ENCODE measurements around the gene SYCN.

Gene SYCN

DNA sequence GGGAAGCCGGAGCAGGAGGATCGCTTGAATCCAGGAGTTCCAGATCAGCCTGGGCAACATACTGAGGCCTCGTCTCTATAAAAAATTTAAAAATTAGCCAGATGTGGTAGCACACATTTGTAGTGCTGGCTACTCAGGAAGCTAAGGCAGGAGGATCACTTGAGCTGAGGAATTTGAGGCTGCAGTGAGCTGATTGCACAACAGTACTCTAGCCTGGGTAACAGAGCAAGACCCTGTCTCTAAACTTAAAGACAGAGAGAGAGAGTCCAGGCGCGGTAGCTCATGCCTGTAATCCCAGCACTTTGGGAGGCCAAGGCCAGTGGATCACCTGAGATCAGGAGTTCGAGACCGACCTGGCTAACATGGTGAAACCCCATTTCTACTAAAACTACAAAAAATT lies 36.4 kb upstream of the SYCN start:
- H3K27me3 ChIP-seq, result peaks cover 0 to 48% of the 10 kb centered on the region in 2 donors
- H3K36me3 ChIP-seq, result no peaks in the 10 kb centered on the region
- no peaks in the 10 kb centered on the region for H3K4me1 ChIP-seq
- no peak overlapping the region for H3K27ac ChIP-seq
- DNase-seq, result no peak
- no peak overlapping the region for H3K4me3 ChIP-seq
- intact Hi-C loops (cut with DNase I; ENCODE audit: low total_unique reads), result no loop called here
- no peaks in the 10 kb centered on the region for H3K9me3 ChIP-seq
- TF ChIP-seq, protein P1, sequence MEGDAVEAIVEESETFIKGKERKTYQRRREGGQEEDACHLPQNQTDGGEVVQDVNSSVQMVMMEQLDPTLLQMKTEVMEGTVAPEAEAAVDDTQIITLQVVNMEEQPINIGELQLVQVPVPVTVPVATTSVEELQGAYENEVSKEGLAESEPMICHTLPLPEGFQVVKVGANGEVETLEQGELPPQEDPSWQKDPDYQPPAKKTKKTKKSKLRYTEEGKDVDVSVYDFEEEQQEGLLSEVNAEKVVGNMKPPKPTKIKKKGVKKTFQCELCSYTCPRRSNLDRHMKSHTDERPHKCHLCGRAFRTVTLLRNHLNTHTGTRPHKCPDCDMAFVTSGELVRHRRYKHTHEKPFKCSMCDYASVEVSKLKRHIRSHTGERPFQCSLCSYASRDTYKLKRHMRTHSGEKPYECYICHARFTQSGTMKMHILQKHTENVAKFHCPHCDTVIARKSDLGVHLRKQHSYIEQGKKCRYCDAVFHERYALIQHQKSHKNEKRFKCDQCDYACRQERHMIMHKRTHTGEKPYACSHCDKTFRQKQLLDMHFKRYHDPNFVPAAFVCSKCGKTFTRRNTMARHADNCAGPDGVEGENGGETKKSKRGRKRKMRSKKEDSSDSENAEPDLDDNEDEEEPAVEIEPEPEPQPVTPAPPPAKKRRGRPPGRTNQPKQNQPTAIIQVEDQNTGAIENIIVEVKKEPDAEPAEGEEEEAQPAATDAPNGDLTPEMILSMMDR (IDR thresholded peaks at IDR 0.05), result no peak

DNA sequence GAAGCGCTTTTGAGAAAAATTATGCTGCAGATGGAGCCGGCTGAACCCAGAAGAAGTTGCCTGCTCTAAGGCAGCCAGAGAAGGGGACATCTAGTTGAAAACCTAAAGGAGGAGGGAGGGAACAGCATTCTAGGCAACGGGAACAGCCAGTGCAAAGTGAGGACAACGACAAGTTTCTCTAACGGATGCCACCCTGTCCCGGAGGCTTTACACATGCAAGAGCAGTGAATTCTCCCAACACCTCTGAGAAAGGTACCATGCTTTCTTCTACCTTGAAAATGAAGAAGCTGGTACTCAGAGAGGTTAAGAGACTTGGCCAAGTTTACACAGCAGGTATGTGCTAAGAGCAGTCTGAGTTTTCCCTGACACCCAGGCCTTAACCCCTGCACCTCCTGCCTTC lies 34.9 kb upstream of the SYCN start:
- no peak for DNase-seq
- intact Hi-C loops (cut with DNase I; ENCODE audit: low total_unique reads), result no loop called here
- Histone ChIP-seq H3K27ac (no peak overlapping the region), H3K27me3 (peaks cover 0 to 41% of the 10 kb centered on the region in 2 donors), H3K4me3 (no peak overlapping the region), H3K36me3 (no peaks in the 10 kb centered on the region), H3K4me1 (no peaks in the 10 kb centered on the region), H3K9me3 (no peaks in the 10 kb centered on the region)
- TF ChIP-seq, protein P1 (IDR thresholded peaks at IDR 0.05), result no peak

DNA sequence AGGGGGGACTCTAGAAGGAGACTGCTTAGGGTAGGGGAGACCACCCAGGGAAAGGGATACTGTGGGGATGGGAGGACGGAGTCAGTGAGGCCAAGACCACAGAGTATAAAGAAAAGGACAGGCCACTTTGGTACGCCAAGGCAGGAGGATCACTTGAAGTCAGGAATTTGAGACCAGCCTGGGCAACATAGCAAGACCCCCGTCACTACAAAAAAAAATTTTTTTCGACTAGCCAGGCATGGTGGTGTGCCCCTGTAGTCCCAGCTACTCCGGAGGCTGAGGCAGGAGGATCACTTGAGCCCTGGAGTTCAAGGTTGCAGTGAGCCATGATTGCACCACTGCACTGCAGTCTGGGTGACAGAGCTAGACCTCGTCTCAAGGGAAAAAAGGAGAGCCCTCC lies 34.1 kb upstream of the SYCN start:
- TF ChIP-seq, protein P1 (IDR thresholded peaks at IDR 0.05), result no peak
- peaks cover 0 to 40% of the 10 kb centered on the region in 2 donors for H3K27me3 ChIP-seq
- no peak overlapping the region for H3K27ac ChIP-seq
- no peak overlapping the region for H3K4me3 ChIP-seq
- intact Hi-C loops (cut with DNase I; ENCODE audit: low total_unique reads), result no loop called here
- H3K9me3 ChIP-seq, result no peaks in the 10 kb centered on the region
- no peak for DNase-seq
- no peaks in the 10 kb centered on the region for H3K4me1 ChIP-seq
- H3K36me3 ChIP-seq, result no peaks in the 10 kb centered on the region

DNA sequence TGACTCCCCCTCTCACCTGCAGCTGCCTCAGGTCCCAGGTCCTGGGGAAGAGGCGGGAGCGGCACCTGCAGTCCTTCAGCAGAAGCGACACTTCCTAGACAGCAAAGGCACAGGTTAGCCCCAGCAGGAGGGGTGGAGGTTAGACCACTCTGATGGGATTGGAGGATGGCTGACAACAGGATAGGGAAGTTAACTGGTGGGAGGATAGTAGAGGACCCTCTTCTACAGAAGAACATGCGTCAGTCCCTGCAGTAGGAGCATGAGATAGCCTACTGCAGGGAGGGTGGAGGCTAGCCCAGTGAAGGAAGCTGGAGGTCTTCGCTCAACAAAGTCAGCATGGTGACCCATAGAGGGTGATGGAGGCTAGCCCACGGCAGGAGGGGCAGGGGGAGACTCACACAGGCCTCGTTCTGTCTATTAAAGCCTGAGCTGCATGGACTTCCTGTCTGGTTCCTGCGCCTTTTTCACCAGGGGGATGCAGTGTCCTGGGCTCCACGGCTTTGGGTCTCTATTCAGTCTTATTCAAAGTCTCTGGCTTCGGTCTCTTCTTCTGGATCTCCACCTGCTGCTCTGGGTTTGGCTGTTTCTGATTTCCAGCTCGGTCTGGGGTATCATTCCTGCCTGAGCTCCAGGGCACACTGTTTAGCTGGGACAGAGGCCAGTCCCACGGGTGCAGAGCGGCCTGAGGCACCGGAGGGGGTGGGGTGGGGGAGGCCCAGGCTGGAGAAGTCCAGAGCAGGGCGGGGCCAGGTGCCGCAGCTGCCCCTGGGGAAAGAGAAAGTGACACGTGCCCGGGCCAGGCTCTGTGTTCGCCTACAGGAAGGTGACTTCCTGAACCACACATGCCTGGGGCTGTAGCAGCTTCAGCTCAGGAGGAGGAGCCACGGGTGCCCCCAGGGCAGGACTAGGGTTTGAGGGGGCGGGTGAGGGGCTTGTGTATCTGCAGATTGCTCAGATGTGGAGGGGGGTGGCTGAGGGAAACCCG lies 33.4 kb upstream of the SYCN start:
- TF ChIP-seq, protein P1 (IDR thresholded peaks at IDR 0.05), result no peak
- intact Hi-C loops (cut with DNase I; ENCODE audit: low total_unique reads), result no loop called here
- no peak overlapping the region for H3K27ac ChIP-seq
- H3K36me3 ChIP-seq, result no peaks in the 10 kb centered on the region
- no peaks in the 10 kb centered on the region for H3K9me3 ChIP-seq
- H3K4me1 ChIP-seq, result no peaks in the 10 kb centered on the region
- peaks cover 0 to 40% of the 10 kb centered on the region in 2 donors for H3K27me3 ChIP-seq
- no peak overlapping the region for H3K4me3 ChIP-seq
- no peak for DNase-seq

GRCh38 chr19:39236527-39236926 lies 32.5 kb upstream of the SYCN start:
- no peak for DNase-seq
- Histone ChIP-seq H3K4me1 (no peaks in the 10 kb centered on the region), H3K4me3 (no peak overlapping the region), H3K36me3 (no peaks in the 10 kb centered on the region), H3K9me3 (no peaks in the 10 kb centered on the region), H3K27me3 (peaks cover 0 to 46% of the 10 kb centered on the region in 2 donors), H3K27ac (no peak overlapping the region)
- TF ChIP-seq, protein P1 (IDR thresholded peaks at IDR 0.05), result no peak
- intact Hi-C loops (cut with DNase I; ENCODE audit: low total_unique reads), result no loop called here
